Hematopoietic multipotent progenitor cell treated with erythropoietin and hydrocortisone succinate and interleukin-3 and kit ligand, for 8 days (in vitro differentiated cells): ENCODE data around the gene GLMP.

Experiments
- DNase-seq: peaks from one replicate; pipeline ENCODE4 v3.0.0-alpha.2; 2015

GLMP gene

DNA sequence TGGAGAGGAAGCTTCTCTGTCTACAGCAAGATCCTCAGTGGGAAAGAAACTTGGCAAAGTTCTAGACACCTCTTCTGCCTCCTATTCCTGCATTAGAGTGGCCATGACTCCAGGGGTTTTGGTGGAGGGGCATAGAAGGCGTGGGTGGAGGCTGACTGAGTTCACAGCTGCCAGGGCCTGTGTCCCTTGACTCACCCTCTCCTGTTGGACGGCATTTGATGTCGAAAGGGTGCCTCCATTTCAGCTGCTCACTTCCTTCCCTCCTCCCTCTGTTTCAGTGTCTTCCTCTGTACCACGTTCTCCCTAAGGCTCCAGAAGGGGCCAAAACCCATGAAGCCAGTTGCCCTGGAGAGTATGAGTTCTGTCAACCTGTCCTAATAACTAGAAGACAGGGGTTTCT lies 10.7 kb downstream of the GLMP start:
- no peak for DNase-seq

DNA sequence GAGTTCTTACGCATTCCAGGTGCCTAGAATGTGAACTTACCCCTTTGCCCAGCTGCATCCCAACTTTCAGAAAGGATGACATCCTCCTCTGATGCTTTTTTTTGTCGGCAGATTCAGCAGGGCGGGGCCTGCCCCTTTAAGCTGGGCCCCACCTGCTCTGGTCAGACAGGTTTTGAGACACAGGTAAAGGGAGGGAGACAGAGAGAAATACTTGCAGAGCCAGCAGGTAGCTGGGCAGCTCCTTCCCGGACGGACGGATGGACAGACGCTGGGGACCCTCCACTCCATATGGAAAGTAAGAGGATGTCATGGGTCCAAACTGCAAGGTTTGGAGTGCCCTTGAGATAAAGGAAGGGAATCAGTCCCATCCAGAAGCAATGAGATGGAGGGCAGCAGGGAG lies 11.4 kb downstream of the GLMP start, which contains the start of gene TMEM79:
Gene TMEM79 (plus strand): TSS at position 214 of the 400 bp plus-strand sequence. CDS start 902 bp downstream, outside the sequence.
- no peak for DNase-seq

DNA sequence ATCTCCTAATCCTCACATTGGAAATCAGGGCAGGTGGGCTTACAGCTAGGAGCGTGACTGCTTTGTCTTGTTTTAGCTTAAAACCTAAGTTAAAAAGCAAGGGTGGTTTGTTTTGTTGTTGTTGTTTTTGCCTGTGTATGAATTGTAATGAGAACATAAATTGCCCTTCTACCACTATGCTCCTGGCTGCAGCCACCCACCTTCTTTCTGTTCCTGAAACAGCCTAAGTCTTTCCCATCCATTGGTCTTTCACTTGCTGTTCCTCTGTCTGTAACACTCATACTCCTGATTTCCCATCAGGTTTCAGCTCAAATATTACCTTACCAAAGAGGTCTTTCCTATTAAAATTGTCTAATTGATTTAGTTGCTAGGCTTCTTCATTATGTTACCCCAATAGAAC lies 12.0 kb downstream of the GLMP start:
- no peak for DNase-seq

DNA sequence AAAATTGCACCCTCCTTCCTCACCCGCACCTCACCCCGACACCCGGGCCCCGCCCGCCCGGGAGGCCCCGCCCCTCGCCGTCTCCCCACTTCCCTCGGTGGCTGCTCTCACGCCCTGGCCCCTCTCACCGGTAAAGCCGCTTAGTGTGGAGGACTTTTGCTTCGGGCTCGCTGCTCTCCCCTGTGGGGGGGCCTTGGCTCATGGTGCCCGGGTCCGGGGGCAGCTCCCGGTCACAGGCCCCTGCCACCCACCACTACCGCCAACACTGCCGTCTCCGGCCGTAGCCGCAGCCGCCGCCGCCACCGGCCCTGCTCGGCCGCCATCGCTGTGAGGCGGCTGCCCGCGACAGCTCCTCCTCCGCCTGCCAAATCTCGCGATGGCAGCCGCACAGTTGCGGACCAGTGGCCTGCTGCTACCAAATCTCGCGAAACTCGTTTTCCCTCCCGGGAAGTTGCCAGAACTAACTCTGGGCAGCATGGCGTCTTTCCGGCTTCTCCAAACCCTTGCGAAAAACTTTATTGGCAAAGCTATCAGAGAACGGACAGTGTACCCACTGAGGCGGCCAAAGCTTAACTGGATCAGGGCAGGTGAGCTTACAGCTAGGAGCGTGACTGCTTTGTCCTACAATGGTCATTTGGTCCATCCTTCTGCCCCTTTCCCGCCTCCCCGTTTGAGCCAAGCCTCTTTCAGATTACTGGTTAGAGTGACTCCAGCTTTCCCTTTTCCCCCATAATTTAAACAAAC lies 12.8 kb downstream of the GLMP start, which contains the start of gene SMG5:
Gene SMG5 (minus strand): TSS at position 347 of the 744 bp plus-strand sequence. CDS start 145 bp downstream, at position 202.
- peak; percentile 98 for DNase-seq

DNA sequence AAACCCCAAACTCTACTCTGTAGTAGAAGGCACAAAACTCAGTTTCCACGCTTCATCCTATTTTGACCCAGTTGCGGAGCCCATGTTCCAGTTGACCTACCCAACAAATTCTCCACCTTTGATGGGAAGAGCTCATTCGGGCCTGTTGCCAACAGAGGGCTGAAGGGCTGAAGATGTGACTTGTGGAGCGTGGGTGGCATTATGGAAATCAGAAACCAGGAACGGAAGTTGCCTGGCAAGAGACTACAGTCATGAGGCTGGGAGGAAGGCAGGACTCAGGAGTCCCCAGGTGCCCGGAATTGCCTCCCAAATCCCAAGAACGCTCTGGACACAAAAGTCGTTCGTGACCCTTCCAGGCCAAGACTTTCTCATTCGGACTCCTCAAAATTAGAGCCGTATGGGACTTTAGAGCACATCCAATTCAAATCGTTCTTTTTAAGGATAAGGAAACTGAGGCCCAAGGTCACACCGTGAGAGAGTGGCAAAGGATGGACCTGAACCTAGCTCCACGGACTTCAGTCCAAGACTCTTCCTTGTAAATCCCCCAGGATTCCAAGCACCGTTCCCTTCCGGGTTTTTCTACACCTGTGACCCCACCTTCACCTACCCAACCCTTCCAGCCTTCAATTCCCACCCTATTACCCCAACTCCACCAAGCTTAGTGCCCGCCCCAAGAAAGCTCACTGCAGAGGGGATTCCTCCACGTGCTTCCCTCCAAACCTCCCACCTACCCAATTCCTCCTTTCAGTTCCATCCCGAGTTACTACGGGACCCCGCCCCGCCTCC lies 13.6 kb downstream of the GLMP start:
- peak; percentile 65 for DNase-seq

GRCh38 chr1:156281281-156281680 lies 14.2 kb downstream of the GLMP start:
- DNase-seq, result peak; percentile 86

GRCh38 chr1:156279837-156280236 lies 15.6 kb downstream of the GLMP start:
- no peak for DNase-seq

DNA sequence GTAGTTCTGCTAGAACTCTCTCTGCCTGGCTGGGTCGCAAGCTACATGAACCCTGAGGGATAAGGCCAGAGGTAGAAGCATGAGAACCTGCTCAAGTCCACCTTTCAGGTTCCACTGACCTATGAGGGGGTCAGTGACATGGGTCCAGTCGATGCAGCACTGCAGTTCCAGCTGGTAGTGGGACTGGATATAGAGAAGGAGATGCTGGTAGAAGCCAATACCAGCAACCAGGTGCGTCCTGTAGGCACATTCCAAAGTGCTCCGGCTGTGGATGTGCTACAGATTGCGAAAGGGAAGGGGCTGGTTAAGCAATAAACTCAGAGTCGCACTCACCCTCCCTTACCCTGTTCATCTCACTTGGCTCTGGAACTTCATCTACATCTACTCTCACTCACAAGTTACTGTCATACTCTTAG lies 18.5 kb downstream of the GLMP start:
- no peak for DNase-seq

- no peak for DNase-seq
Measured at GRCh38 chr1:156276532-156276931, 18.9 kb downstream of the GLMP start.

GRCh38 chr1:156270314-156270713 lies 25.2 kb downstream of the GLMP start:
- no peak for DNase-seq

- no peak for DNase-seq
Measured at GRCh38 chr1:156268336-156268735, 27.1 kb downstream of the GLMP start.

- no peak for DNase-seq
Measured at GRCh38 chr1:156266051-156266450, 29.4 kb downstream of the GLMP start.

- no peak for DNase-seq
Measured at GRCh38 chr1:156263288-156263655, 32.2 kb downstream of the GLMP start.

- no peak for DNase-seq
Measured at GRCh38 chr1:156262461-156263287, 32.8 kb downstream of the GLMP start.

DNA sequence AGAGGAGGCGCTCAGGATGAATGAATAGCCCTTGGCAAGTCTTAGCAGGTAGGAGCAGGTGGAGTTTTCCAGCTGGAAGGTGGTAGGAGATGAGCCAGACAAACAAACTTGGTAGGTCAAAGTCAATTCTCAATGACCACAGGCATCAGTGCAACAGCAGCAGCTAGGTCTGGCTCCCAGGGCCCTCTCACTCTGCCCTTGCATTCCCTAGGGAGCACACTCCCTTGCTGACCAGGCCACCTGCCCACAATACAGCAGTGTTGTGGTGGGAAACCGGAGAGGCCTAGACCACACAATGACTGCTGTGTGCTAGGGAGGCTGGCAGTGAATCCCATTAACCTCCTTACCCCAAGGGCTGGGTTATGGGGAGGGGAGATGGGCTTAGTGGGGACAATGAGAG lies 34.6 kb downstream of the GLMP start:
- DNase-seq, result no peak

DNA sequence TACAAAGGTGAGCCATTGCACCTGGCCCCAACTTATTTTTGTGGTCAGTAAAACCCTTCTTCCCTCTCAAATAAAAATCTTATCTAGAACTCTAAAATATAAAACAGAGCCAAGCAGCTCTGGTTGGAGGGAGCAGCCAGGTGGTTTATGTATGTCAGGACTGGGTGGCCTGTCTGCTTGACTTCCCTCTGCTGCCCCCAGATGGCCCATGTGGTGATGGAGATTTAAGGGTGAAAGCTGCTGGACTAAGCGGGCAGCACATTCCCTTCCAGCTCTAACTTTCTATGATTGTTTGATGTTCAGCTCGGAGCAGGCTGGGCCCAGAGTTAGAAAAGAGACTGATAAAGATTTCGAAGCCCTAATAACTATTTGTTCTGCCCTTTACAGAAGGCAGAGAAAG lies 35.7 kb downstream of the GLMP start:
- peak; percentile 17 for DNase-seq

GRCh38 chr1:156258859-156259258 lies 36.6 kb downstream of the GLMP start:
- DNase-seq, result no peak

DNA sequence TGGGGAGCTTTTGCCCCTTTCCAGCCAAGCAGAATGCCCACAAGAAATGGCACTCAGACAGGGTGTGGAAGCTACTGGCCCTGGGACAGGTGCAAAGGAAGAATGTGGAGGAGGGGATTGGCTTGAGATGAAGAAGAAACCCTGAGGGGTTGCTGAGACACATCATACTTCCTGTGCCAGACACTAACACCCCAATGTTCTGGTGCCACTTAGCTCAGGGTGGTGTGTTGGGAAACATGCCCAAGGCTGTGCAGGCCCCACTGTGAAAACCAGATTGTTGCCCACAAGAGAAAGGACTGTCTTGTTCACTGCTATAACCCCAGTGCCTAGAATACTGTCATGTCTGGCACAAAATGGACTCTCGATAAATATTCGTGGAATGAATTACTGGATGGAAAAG lies 37.8 kb downstream of the GLMP start:
- peak; percentile 27 for DNase-seq

DNA sequence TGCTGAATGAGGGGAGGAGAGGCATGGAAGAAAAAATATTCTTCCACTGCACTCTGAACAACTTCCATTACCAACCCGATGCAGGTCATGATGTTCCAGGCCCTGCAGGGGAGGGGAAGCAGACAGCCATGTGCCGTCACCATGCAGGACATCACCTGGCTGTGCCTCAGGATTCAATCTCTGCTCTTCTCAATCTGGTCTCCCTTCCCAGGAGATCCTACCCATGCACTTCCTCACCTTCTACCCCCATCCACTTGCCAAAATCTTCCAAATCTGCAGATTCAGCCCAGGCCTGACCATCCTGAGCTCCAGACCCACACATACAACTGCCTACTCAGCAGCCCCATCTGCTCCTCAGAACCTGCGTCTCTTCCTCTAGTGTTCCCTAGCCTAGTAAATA lies 41.8 kb downstream of the GLMP start:
- DNase-seq, result no peak

DNA sequence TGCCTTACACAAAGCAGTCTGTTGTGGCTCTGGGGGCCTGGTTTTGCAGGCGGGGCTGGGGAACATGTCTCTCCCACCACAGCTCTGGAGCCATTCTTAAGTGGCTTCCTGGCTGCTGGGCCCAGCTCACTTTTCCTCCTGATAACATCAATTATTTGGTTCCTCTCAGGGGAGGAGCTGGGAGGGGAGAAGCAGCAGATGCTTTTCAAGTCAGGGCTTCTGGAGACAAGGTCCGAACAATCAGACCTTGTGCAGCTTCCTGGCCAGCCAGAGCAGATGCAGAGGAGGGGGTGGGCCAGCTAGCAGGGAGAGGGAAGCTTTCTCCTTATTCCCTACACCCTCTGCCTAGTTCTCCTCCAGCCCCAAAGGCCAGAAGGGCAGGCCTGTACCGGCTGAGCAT lies 44.0 kb downstream of the GLMP start:
- no peak for DNase-seq

DNA sequence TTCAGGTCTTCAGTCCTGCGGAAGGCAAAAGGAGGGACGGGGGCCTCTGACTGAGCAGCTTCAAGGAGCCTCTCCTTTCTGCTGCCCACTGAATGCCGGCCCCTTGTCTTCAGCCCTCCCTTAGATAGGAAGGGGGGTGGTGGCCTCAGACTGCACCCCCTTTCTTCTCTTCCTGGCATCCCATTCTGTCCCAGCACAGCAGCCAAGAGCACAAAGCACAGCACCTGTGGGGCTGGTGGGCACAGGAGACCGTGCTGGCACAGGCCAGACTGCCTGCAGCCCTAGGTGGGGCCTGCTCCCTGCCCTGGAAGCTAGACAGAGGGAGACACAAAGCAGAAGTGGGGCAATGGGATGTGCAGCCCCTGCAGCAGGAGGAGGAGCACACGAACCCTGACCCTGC lies 45.9 kb downstream of the GLMP start:
- DNase-seq, result no peak

GRCh38 chr1:156248323-156248683 lies 47.2 kb downstream of the GLMP start:
- DNase-seq, result no peak
